IPS DF 19.7 (cell line): Measurements from ENCODE around the gene SRGAP1.
"Not testable (repeated sequence)": the region's sequence is repeated elsewhere in the genome, so short reads cannot be mapped to it uniquely, and the experiment has no call there.

Experiments used
- DNase-seq: peaks from one replicate; pipeline ENCODE4 v3.0.0-alpha.2; 2013; ENCODE audit warnings: low read depth, low spot score

The SRGAP1 gene

GRCh38 chr12:64051057-64051456 is 206.6 kb downstream of the SRGAP1 start:
- DNase-seq: no peak

DNA sequence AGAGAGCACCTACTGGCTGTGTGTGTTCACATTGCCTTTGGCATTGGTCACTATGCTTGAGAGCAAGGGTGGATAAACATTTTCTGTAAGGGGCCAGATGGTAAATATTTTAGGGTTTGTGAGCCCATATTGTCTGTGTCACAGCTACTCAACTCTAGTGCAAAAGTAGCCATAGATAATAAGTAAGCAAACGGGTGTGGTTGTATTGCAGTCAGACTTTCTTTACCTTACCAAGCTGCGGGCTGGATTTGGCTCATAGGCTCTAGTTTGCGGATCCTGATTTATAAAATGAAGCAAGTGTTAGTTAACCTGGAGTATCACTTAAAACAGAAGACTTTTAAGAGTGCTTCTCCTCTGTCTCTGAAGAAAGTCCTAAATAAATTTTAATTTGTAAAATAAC is 208.6 kb downstream of the SRGAP1 start:
- DNase-seq: no peak

DNA sequence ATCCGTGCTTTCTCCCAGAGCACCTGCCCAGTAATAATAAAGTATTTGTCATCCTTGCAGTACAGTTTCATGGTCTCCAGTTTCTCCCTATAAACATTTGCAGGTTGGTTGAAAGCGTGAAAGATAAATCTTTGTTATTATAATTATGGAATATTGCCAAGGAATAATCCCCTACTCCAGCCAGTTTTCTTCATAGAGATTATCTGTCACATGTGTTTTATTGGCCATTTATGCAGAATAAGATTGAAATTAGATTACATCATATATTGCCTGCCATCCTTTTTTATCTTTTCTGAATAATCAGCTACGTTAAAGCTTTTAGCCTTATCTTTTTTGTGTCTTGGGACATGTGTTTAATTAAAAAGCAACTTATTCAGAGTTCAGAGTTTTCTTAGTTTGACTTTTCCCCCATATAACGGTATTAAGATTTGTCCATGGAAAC is 209.6 kb downstream of the SRGAP1 start:
- DNase-seq: no peak

- DNase-seq: no peak
Measured at GRCh38 chr12:64056741-64057140, 212.2 kb downstream of the SRGAP1 start.

GRCh38 chr12:64057706-64058105 is 213.2 kb downstream of the SRGAP1 start:
- no peak for DNase-seq

DNA sequence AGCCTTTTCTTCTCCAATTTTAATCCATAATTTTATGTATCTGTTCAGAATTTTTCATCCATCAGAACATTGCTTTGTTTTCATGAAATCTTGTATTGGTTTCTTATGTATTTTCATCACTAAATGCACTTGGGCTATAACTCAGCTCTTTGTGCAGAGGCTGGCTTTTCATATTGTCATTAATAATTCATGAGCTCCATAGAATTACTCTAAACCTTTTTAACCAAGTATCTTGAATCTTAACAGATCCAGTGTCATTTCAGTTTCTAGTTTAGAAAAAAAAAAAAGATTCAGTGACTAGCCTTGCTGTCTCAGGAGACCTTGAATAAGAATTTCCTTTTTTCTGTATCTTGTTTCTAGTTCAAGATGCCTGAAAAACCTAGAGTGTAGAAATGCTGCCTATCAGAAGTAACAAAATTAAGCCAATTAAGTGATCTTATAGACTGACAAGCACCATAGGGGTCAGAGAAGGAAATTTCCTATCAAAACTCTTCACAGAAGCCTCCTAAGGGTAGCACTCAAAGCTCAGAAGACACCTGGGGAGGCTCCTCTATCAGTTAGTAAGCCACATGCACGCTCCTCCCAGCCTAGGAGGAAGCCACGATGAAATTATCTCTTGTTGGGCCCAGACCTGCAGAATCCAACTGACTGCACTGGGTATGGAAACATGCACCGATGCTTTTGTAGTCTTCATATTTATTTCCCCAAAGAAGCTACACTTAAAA is 214.2 kb downstream of the SRGAP1 start:
- no peak for DNase-seq

- no peak for DNase-seq
Measured at GRCh38 chr12:64059685-64060084, 215.2 kb downstream of the SRGAP1 start.

GRCh38 chr12:64061868-64062375 is 217.4 kb downstream of the SRGAP1 start:
- DNase-seq: no peak

DNA sequence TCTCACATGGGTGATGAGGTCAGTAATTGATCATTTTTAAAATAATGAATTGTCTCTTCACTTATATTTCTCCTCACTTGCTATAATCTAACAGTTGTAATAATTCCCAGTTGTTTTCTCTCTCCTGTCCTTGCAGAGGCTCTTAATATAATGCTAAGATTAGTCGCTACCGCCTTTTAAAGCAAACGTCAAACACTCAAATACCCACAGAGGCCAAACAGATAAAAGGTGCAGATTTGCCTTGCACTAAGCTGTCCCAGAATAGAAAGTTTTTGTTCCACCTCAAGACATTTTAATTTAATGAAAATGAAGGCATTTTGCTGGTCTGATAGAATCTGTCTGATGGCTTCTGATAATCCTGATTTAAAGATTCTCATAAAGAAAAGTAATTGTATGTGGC is 218.6 kb downstream of the SRGAP1 start:
- no peak for DNase-seq

- no peak for DNase-seq
Measured at GRCh38 chr12:64064240-64064639, 219.7 kb downstream of the SRGAP1 start.

- DNase-seq: no peak
Measured at GRCh38 chr12:64064706-64065105, 220.2 kb downstream of the SRGAP1 start.

- no peak for DNase-seq
Measured at GRCh38 chr12:64065881-64066451, 221.5 kb downstream of the SRGAP1 start.

DNA sequence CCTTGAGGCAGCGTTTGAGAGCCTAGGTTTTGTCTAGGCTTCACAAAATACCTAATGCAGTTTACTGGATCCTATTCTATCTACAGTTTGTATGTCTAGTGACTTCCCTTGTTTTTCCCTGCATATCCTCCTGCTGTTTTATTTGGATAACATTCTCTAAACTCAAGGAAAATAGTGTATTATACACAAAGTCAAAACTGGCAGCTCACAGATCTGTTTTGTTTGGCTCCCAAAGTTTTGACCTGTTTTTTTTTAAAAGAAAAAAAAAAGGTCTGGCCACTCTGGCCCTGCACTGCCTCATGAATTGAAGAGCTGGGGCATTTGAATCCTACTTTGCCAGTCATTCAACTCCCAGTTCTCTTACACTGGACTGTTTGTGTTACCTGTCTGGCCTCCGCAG is 222.3 kb downstream of the SRGAP1 start:
- no peak for DNase-seq

DNA sequence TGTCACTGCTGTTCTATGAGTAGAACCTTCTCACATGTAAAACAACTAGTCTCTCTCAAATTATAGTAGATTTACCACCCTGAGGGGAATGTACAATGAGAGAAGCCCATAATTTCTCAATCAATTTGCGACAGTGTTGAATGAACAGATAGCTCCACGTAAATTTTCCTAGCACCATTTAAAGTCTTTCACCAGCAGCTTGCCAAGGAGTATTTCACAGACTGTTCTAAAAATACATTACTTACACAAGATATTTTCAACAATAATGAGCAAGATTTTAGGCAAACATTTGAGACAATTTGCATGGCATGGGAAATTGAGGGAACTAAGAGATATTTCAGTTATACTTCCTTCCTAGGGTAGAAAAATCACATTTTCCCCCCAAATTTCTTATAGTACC is 226.0 kb downstream of the SRGAP1 start:
- DNase-seq: no peak

- no peak for DNase-seq
Measured at GRCh38 chr12:64072916-64073575, 228.5 kb downstream of the SRGAP1 start.

DNA sequence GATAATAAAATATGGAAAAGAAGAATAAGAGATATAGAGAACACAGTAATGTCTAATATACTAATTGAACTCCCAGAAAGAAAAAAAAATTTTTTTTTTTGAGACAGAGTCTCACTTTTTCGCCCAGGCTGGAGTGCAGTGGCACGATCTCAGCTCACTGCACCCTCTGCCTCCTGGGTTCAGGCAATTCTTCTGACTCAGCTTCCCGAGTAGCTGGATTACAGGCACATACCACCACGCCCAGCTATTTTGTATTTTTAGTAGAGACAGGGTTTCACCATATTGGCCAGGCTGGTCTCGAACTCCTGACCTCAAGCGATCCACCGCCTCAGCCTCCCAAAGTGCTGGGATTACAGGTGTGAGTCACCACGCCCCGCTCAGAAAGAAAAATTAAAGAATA is 232.1 kb downstream of the SRGAP1 start:
- not testable (repeated sequence) for DNase-seq

GRCh38 chr12:64077922-64078321 is 233.4 kb downstream of the SRGAP1 start:
- DNase-seq: no peak

DNA sequence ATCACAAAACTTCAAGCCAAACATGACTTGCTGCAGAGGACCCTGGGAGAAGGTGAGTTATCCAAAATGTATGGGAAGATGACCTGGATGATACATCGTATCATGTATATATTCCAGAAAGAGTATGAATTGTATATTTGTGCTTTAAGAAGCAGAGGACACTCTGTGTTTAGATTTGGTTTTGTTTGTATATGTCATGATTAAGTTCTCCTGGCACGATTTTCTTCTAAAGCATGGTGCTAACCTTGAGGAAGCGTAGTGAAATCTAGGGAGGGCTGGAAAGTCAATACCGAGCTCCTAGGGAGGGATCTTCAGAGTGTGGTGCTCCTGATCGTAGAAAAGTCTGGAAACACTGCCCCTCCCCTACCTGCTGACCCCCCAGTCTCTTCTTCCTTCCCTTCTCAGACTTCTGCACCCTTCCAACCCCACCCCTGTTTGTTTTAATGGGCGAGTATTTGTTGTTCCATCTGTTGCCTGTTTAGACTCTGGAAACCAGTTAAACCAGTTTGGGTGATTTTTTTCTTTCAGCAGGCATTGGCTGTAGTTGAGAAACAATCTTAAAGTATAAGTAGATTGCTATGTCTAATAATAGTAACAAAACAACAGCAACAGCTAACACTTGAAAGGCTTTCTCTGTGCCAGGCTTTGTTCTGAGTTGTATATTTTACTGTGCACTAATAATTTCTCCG is 236.0 kb downstream of the SRGAP1 start:
- DNase-seq: peak; percentile 12

- DNase-seq: no peak
Measured at GRCh38 chr12:64081008-64081404, 236.5 kb downstream of the SRGAP1 start.

DNA sequence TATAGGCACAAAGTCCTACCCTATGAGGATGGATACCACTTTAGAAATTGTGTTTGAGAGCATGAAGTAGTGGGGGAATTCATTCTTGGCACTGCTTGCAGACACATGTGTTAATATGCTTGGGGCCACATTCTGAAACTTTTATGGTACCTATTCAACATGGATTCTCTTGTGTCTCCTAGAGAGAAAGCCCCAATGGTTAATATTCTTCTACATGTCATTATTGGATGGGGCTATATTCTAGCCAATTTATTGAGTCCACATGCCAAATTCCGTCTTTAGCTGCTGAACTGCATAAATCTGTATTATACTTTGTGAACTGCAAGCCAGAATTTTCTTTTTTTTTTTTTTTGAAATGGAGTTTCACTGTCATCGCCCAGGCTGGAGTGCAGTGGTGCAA is 237.6 kb downstream of the SRGAP1 start:
- no peak for DNase-seq

DNA sequence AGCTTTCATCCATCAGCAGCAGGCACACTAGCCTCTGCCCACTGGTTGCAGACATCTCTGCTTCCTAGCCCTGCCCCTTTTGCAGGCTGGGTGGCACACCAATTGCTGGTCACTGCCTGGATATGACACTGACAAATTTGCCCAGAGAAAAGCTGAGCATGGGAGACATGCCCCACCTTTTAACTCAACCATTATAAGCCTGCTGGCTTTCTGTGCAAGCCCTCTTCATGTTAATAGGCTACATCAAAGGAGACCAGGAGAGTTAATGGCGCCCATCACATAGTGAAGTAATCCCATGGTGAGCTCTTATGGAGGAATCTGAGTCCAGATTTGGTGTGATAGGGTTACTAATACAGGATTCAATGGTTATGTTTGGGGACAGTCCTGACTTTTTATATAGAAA is 238.4 kb downstream of the SRGAP1 start:
- DNase-seq: no peak
